T1000 (cell line): ENCODE measurements around the gene LMNTD1.
"Not testable (repeated sequence)": the region's sequence is repeated elsewhere in the genome, so short reads cannot be mapped to it uniquely, and the experiment has no call there.

Experiments used
- DNase-seq: peaks from one replicate; lab custom pipeline; 2025; ENCODE audit warnings: mixed read lengths; lab: John Stamatoyannopoulos, UW

Gene LMNTD1

DNA sequence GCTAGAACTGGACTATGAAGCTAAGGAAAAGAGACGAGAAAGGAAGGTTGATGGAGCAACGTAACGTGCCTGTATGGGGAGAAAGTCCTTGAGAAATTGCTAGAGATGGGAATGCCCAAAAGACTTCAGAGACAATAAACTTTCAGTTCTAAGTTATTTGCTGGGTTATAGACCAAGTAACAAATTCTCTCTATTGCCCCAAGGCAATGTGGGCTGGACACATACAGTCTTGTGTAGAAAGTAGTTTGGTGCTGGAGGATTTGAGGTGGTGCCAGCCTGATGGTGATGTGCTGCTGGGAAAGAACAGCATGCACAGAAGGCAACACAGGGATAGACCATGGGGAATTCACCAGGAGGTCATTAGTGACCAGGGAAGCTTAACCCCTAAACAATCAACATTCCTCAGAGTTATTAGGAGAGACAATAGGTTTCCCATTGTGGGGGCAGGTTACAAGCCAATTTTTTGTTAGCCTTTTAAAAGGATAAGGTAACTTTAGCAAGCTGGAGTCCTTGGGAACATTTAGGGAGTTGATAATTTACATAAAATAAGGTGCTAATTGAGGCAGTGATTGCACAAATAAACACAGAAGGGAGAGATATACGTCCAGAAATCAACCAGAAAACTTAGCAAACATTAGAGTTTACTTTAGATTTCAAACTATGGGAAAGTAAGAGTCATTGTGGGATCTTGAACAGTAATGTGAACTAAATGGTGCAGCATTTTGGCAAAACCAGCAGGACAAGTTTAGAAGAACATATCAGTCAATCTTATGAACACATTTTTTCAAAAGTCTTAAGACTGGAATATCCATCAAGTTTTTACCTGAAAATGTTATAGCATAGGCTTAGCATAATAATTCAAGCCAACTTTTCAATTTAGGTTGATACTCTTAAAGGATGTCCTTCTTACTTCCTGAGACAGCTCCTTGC lies 61.4 kb downstream of the LMNTD1 start:
- no peak for DNase-seq

GRCh38 chr12:25488956-25489870 lies 63.9 kb downstream of the LMNTD1 start:
- DNase-seq: not testable (repeated sequence)

DNA sequence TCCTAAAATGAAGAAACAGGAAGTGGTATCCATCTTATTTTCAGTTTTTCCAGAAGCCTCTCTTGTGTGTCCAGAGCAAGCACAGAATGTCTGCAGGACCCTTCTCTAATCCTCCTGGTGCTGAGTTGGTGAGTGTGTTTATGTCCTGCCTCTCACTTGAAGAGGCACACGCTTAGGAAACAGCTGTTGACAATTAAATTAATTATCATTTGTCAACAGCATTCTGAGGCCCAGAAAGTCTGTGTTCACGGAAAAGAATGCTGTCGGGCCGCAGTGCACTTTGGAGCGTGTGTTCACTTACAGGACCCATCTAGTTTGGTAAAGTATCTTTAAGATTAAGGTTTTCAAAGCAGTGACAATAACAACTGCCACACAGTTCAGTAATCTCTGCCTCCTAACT lies 70.5 kb downstream of the LMNTD1 start:
- no peak for DNase-seq

GRCh38 chr12:25480145-25480544 lies 72.9 kb downstream of the LMNTD1 start:
- DNase-seq: no peak

DNA sequence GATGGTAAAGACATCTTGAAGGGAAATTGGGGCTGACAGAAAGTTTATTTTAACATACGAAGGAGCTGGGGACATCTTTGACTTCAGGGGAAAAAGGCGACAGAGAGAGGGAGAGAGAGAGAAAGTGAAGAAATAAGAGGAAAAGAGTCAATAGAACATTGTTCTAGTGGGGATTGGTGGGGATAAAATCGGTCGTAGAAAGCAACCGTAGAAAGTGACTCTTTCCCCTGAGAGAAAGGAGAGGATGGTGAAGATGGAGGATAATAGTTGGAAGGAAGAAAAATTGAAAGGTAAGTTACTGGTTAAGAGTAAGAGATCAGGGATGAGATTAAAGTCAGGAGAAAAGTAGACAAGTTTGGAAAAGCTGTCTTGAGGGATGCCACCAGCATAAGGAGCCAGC lies 75.9 kb downstream of the LMNTD1 start:
- DNase-seq: no peak

GRCh38 chr12:25472453-25472852 lies 80.6 kb downstream of the LMNTD1 start:
- DNase-seq: no peak

DNA sequence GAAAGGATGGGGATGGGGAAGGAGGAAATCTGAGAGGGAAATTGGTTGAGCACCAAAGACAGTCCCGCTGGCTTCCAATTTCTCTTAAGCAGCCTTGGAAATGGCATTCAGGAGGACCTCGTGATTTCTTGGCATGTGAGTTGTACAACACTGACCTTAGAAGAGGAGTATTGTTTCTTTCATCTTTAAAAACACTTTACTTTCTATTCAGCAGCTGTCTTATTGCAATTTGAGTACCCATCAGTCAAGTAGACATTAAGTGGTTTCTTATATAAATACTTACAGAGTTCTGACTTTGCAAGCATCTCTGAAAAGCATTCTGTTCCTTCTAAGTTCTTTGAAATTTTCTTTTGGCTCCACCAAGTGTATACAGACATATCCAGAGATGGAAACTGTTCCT lies 83.2 kb downstream of the LMNTD1 start:
- no peak for DNase-seq

GRCh38 chr12:25469368-25469767 lies 83.7 kb downstream of the LMNTD1 start:
- DNase-seq: no peak

DNA sequence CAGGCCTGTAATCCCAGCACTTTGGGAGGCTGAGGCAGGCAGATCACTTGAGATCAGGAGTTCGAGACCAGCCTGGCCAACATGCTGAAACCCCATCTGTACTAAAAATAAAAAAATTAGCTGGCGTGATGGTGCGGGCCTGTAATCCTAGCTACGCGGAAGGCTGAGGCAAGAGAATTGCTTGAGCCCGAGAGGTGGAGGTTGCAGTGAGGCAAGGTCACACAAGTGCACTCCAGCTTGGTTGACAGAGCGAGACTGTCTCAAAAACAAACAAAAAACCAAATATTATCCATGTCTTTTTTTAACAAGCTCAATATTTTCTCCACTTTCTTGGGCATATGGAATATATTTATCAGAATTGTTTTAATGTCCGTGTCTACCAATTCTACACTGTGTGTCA lies 89.6 kb downstream of the LMNTD1 start:
- no peak for DNase-seq

DNA sequence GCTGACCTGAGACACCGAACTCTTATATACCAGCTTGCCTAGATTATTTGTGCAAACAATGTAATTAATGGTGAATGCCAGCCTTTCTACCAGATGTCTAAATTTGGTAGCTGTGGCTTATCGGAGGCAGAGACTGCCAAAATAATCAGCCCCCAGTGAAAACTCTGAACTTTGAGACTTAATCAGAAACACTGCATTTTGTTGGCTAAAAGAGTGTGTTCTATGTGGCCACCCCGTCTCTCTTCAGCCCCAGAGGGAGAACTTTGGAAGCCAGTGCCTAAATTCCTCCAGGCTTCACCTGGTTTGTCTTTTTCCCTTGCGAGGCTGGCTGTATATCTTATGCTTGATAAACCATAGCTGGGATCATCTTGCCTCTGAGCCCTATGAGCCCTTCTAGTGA lies 90.1 kb downstream of the LMNTD1 start:
- no peak for DNase-seq

- no peak for DNase-seq
These were observed 93.5 kb downstream of the LMNTD1 start for GRCh38 chr12:25459541-25459951.

- DNase-seq: peak; percentile 90
These were observed 95.0 kb downstream of the LMNTD1 start for GRCh38 chr12:25458047-25458552.

DNA sequence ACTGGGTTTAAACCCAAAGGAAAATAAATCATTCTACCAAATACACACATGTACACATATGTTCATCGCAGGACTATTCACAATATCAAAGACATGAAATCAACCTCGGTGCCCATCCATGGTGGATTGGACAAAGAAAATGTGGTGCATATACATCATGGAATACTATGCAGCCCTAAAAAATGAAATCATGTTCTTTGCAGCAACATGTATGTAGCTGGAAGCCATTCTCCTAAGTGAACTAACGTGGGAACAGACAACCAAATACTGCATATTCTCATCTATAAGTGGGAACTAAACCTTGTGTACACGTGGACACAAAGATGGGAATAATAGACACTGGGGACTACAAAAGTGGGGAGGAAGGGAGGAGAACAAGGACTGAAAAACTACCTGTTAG lies 96.6 kb downstream of the LMNTD1 start:
- no peak for DNase-seq

DNA sequence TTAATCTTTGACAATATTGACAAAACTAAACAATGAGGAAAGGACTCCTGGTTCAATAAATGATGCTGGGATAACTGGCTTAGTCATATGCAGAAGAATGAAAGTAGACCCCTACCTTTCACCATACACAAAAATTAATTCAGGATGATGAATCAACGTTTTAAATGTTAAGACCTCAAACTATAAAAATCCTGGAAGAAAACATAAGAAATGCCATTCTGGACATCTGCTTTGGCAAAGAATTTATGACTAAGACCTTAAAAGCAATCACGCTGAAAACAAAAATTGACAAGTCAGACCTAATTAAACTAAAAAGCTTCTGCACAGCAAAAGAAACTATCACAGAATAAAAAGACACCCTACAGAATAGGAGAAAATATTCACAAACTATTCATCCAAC lies 97.4 kb downstream of the LMNTD1 start:
- DNase-seq: no peak

- no peak for DNase-seq
These were observed 104.1 kb downstream of the LMNTD1 start for GRCh38 chr12:25449007-25449406.

- no peak for DNase-seq
These were observed 106.0 kb downstream of the LMNTD1 start for GRCh38 chr12:25447046-25447445.

- no peak for DNase-seq
These were observed 114.4 kb downstream of the LMNTD1 start for GRCh38 chr12:25438638-25439037.

GRCh38 chr12:25436206-25437030 lies 116.7 kb downstream of the LMNTD1 start:
- peak; percentile 34 for DNase-seq

DNA sequence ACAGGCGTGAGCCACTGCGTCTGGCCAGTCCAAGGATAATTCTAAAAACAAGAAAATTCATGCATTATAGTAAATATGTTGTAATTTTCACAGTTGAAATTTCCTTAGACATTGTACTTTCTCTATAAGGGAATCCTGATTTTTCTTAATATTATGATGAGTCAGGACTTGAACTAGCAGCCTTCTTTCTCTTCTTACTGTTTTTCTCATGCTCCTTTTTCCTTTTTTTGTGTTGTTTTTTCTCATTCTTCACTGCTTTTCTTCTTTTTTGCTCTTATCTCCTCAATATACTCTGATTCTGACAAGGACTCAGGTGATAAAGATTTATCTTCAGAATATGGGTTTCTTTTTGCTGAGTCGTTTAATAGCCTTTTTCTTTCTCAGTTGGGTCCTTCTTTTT lies 117.7 kb downstream of the LMNTD1 start:
- DNase-seq: no peak

GRCh38 chr12:25434515-25434914 lies 118.6 kb downstream of the LMNTD1 start:
- no peak for DNase-seq

- DNase-seq: no peak
These were observed 119.3 kb downstream of the LMNTD1 start for GRCh38 chr12:25433581-25434325.
